Tibial nerve (tissue), 4 donors: ENCODE data around the gene COL4A1. TPM values are rescaled to one million over a fixed set of nuclear protein-coding genes. Genes with fewer than 3 reads are reported as not detected.

Source experiments
- DNase-seq, 2 donors: peaks; one replicate each; pipeline ENCODE4 v3.0.0-alpha.2; 2019; ENCODE audit warnings: low spot score in 2 of 2
- H3K27ac ChIP-seq, 4 donors: fragments of 200-600 bp; sonication (generic) in 3 of 4; one replicate each; pipeline ENCODE4 v1.5.1; 2017 to 2019; ENCODE audit warnings: mild to moderate bottlenecking in 1 of 4
- H3K27me3 ChIP-seq, 2 donors: fragments of 200-600 bp; sonication (generic) in 1 of 2; one replicate each; pipeline versions ENCODE4 v1.5.1 to v1.6.0; 2017 to 2019
- H3K36me3 ChIP-seq, 3 donors: fragments of 200-600 bp; sonication (generic); one replicate each; pipeline ENCODE4 v1.5.1; 2018 to 2019
- H3K4me1 ChIP-seq, 4 donors: fragments of 200-600 bp; sonication (generic) in 3 of 4; one replicate each; pipeline ENCODE4 v1.5.1; 2017 to 2019
- H3K4me3 ChIP-seq, 4 donors: fragments of 200-600 bp; sonication (generic) in 3 of 4; one replicate each; pipeline ENCODE4 v1.5.1; 2017 to 2019; ENCODE audit warnings: mild to moderate bottlenecking in 1 of 4, moderate library complexity in 1 of 4
- H3K9me3 ChIP-seq, 4 donors: fragments of 200-600 bp; sonication (generic) in 3 of 4; one replicate each; pipeline ENCODE4 v1.5.1; 2017 to 2019
- EP300 ChIP-seq, 2 donors: sonication (generic); formaldehyde crosslinking; IDR thresholded peaks; one replicate each; pipeline ENCODE4 v1.6.1; 2017; ENCODE audit warnings: antibody characterized with exemption in 2 of 2, mild to moderate bottlenecking in 1 of 2
- POLR2A ChIP-seq, 2 donors: fragments of 450-650 bp; IDR thresholded peaks; one replicate each; pipeline ENCODE4 v1.6.1; 2017; ENCODE audit warnings: antibody characterized with exemption in 2 of 2, mild to moderate bottlenecking in 2 of 2, moderate library complexity in 2 of 2
- WGBS, 2 donors: methylation state at CpG; one replicate each; pipeline ENCODE4 v1.1.5; 2018; 5-methylcytosine and 5-hydroxymethylcytosine counted together
- total RNA-seq, 4 donors: library from RNA; depleted of rRNA; stranded (reverse); fragments of >200 nt; gene quantifications; one replicate each; pipeline ENCODE4 v1.1.0, GENCODE V29; 2016
- TF ChIP-seq, protein P1 (sequence below), 5 experiments: fragments of 200-600 bp in 3 of 5; fragments of 450-650 bp in 2 of 5; sonication (generic) in 3 of 5; IDR thresholded peaks; one replicate each; pipeline ENCODE4 v1.5.1; 2016 to 2019; ENCODE audit warnings: antibody characterized with exemption in 5 of 5, mild to moderate bottlenecking in 3 of 5, moderate library complexity in 2 of 5

The COL4A1 gene
- total RNA-seq, 4 donors from 2014 or later: 385 to 583 (median 526) TPM

DNA sequence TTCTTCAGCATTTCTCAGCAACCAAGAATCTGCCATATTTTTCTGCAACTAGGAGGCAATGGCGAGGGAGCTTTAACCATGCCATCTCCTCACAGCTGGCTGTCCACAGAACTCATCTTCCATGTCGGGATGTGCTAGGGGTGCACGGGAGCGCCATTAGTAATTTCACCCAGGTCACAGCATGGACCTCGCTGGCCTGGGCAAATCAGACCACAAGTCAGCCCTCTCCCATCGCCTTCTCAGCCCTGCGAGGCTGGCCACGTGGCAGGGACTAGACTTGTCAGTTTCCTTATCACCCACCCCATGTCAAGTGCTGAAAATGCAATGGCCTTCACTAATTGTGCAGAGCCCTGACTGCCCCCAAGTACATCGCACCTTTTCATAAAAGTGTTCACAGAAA is 15.7 kb downstream of the COL4A1 start:
- WGBS, 2 donors: 95 to 96% methylated on average over 9 of the region's 9 CpGs
- TF ChIP-seq EP300 (IDR thresholded peaks at IDR 0.05) (no peak), POLR2A (IDR thresholded peaks at IDR 0.05) (no peak)
- TF ChIP-seq, protein P1, sequence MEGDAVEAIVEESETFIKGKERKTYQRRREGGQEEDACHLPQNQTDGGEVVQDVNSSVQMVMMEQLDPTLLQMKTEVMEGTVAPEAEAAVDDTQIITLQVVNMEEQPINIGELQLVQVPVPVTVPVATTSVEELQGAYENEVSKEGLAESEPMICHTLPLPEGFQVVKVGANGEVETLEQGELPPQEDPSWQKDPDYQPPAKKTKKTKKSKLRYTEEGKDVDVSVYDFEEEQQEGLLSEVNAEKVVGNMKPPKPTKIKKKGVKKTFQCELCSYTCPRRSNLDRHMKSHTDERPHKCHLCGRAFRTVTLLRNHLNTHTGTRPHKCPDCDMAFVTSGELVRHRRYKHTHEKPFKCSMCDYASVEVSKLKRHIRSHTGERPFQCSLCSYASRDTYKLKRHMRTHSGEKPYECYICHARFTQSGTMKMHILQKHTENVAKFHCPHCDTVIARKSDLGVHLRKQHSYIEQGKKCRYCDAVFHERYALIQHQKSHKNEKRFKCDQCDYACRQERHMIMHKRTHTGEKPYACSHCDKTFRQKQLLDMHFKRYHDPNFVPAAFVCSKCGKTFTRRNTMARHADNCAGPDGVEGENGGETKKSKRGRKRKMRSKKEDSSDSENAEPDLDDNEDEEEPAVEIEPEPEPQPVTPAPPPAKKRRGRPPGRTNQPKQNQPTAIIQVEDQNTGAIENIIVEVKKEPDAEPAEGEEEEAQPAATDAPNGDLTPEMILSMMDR (IDR thresholded peaks at IDR 0.05): no peak

DNA sequence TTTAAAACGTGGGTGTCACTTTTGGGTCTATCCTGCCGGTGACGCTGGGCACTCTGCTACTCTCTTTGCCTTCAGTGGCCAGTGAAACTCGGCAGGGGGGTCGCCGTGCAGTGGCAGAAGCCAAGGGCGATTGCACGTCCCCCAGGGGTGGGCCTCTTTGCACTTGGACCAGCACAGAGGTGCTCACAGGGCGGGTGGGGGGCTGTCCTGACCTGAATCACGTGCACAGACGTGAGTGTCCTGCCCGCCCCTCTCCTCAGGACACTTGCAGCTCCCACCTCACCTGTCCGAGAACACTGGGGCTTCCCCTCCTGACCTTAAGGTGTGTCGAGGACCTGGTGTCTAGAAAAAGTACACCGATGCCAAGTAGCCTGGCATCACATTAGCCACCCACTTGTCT is 16.1 kb downstream of the COL4A1 start:
- TF ChIP-seq EP300 (IDR thresholded peaks at IDR 0.05): no peak
- TF ChIP-seq, protein P1 (IDR thresholded peaks at IDR 0.05): no peak
- WGBS, 2 donors: 79 to 84% methylated on average over 15 of the region's 15 CpGs
- H3K36me3 ChIP-seq: peaks cover 0 to 22% (median 0%) of the 10 kb centered on the region in 3 donors
- H3K9me3 ChIP-seq: no peaks in the 10 kb centered on the region
- H3K4me1 ChIP-seq: peaks cover 0 to 54% (median 31%) of the 10 kb centered on the region in 4 donors
- H3K27ac ChIP-seq: no peak overlapping the region
- no peak for DNase-seq
- H3K27me3 ChIP-seq: no peaks in the 10 kb centered on the region
- no peak overlapping the region for H3K4me3 ChIP-seq

More for the DNA sequence above, 15.7 kb downstream of the COL4A1 start:
- H3K9me3 ChIP-seq: no peaks in the 10 kb centered on the region
- DNase-seq: no peak
- peaks cover 0 to 52% (median 30%) of the 10 kb centered on the region in 4 donors for H3K4me1 ChIP-seq
- peaks cover 0 to 22% (median 0%) of the 10 kb centered on the region in 3 donors for H3K36me3 ChIP-seq
- no peak overlapping the region for H3K27ac ChIP-seq
- no peak overlapping the region for H3K4me3 ChIP-seq
- H3K27me3 ChIP-seq: no peaks in the 10 kb centered on the region

DNA sequence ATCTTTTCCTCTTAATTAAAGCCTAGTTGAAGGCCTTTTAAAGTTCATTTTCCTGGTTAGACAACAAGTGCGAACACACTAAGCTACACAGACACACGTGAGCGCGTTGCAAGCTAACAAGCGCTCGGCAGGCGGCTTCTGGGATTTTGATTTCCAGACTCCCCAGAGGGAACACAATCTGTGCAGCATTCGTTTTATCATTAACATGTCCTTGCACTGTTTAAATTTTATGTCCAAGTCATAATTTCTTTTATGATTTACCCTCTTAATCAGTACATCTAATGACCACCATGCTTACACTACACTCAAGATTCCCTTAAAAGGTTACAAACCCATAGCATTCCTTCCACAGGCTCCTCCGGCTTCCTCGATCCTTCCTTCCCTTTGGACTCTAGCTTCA is 16.8 kb downstream of the COL4A1 start:
- Histone ChIP-seq H3K36me3 (peaks cover 0 to 27% (median 0%) of the 10 kb centered on the region in 3 donors), H3K4me3 (no peak overlapping the region), H3K4me1 (peaks cover 0 to 55% (median 27%) of the 10 kb centered on the region in 4 donors), H3K27ac (no peak overlapping the region), H3K9me3 (no peaks in the 10 kb centered on the region), H3K27me3 (no peaks in the 10 kb centered on the region)
- TF ChIP-seq, protein P1 (IDR thresholded peaks at IDR 0.05): no peak
- no peak for TF ChIP-seq EP300 (IDR thresholded peaks at IDR 0.05)
- TF ChIP-seq POLR2A (IDR thresholded peaks at IDR 0.05): no peak
- no peak for DNase-seq
- 89 to 91% methylated on average over 10 of the region's 10 CpGs for WGBS, 2 donors

DNA sequence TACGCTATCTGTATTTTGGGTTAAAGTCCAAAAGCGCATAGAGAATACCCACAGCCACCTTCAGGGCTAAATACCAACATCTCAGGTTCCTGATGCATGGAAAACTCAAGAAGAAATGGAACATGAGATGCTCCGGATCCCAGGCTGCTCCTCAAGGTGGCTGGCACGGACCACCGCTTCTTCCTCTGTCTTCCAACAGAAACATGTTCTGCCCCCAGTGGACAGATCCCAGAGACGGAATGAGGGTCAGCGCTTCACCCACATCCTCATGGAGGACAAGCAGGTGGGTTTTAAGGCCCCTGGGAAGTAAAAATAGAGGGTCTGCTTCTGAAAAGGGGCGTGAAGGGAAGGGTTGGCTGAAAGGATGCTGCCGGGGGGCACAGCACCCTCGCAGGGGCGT is 17.3 kb downstream of the COL4A1 start:
- Histone ChIP-seq H3K4me3 (no peak overlapping the region), H3K27me3 (no peaks in the 10 kb centered on the region), H3K27ac (no peak overlapping the region), H3K4me1 (peaks cover 0 to 56% (median 25%) of the 10 kb centered on the region in 4 donors), H3K36me3 (peaks cover 0 to 27% (median 0%) of the 10 kb centered on the region in 3 donors), H3K9me3 (no peaks in the 10 kb centered on the region)
- DNase-seq: no peak
- TF ChIP-seq EP300 (IDR thresholded peaks at IDR 0.05) (no peak), POLR2A (IDR thresholded peaks at IDR 0.05) (no peak)
- TF ChIP-seq, protein P1 (IDR thresholded peaks at IDR 0.05): no peak
- WGBS, 2 donors: 88 to 89% methylated on average over 11 of the region's 11 CpGs

DNA sequence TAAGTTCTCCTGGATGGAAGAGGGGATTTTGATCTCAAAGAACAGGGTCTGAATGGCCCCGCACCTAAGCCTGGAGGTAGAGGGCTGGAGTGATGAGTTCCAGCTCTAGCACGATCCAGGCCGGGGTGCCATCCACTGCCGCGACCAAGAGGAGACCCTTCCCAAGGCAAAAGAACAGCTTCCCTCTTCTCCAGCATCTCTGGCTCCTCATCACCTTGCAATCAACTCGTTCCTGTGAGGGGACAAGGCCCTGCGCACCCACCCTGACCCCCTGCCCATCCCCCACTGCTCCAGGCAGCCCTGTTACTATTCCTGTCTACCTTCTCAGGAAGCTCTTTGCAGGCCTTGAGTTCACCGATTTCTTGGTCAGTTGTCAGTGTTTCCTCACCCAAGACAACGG is 17.8 kb downstream of the COL4A1 start:
- no peak overlapping the region for H3K27ac ChIP-seq
- 94 to 95% methylated on average over 9 of the region's 9 CpGs for WGBS, 2 donors
- H3K27me3 ChIP-seq: no peaks in the 10 kb centered on the region
- peaks cover 0 to 27% (median 0%) of the 10 kb centered on the region in 3 donors for H3K36me3 ChIP-seq
- TF ChIP-seq, protein P1 (IDR thresholded peaks at IDR 0.05): no peak
- no peak for TF ChIP-seq POLR2A (IDR thresholded peaks at IDR 0.05)
- H3K4me1 ChIP-seq: peaks cover 0 to 56% (median 24%) of the 10 kb centered on the region in 4 donors
- no peak for DNase-seq
- H3K4me3 ChIP-seq: no peak overlapping the region
- H3K9me3 ChIP-seq: no peaks in the 10 kb centered on the region
